ENCODE results near the gene NKTR. TPM values are rescaled to one million over a fixed set of nuclear protein-coding genes. Genes with fewer than 3 reads are reported as not detected.
A peak's percentile ranks its signal among the peaks of the same experiment; 100 is the strongest.

NKTR gene
- total and polyA plus RNA-seq, 9 of the 15 experiments (the other 6 are each of a cell fraction or from before 2014, with no cell fraction given) = 19.7 to 123 (median 92.6) TPM

DNA sequence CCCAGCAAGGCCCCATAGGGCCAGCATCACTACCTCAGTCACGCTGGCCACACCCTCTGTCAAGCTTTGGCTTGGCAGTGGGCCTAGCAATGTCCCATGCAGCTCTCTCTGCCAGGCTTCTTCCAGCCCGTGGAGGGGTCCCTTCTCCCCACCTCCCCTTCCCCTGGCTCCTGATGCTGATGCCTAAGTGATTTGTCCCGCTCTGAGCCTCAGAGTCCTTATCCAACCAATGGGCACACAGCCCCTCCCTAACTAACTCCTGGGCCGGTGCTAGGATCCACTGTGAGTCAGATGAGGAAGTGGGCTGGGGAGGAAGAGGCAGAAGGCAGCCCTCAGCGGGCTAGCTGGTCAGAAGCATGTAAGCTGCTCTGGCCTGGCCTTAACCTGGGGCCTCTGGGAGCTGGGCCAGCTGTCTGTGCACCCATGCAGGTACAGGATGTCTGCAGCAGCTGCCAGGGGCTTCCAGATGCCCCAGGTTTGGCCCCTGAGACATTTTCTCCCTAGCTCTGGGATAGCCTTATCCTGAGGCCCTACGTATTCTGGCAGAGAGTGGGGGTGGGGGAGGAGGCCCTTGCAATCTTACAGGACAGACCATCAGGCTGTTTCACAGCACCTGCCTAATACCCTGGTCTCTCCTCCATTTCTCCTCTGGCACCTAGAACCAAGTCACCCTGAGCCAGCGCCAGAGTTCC, 52.3 kb downstream of the NKTR start (continued):
- TF ChIP-seq, protein P1, sequence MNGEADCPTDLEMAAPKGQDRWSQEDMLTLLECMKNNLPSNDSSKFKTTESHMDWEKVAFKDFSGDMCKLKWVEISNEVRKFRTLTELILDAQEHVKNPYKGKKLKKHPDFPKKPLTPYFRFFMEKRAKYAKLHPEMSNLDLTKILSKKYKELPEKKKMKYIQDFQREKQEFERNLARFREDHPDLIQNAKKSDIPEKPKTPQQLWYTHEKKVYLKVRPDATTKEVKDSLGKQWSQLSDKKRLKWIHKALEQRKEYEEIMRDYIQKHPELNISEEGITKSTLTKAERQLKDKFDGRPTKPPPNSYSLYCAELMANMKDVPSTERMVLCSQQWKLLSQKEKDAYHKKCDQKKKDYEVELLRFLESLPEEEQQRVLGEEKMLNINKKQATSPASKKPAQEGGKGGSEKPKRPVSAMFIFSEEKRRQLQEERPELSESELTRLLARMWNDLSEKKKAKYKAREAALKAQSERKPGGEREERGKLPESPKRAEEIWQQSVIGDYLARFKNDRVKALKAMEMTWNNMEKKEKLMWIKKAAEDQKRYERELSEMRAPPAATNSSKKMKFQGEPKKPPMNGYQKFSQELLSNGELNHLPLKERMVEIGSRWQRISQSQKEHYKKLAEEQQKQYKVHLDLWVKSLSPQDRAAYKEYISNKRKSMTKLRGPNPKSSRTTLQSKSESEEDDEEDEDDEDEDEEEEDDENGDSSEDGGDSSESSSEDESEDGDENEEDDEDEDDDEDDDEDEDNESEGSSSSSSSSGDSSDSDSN (IDR thresholded peaks at IDR 0.05; ENCODE audit: borderline replicate concordance in 1 of 2, low read depth in 2 of 2, low read length in 2 of 2) = peak in 1 of 2 experiments; percentile 73; a peak in 1 of 4 replicates
- 0 out of 2 replicates have a peak, but pooled peaks have one; percentile 27 for TF ChIP-seq KLF1 (tag; IDR thresholded peaks at IDR 0.05)
- TF ChIP-seq SMARCE1 (IDR thresholded peaks at IDR 0.05) = peak; percentile 67; the same call in 1 of the 2 replicates
- peak; percentile 93 for TF ChIP-seq KDM5B (IDR thresholded peaks at IDR 0.05; ENCODE audit: insufficient replicate concordance, low read depth, low read length)
- TF ChIP-seq RCOR1 (IDR thresholded peaks at IDR 0.05; ENCODE audit: borderline replicate concordance in 1 of 2, low read depth in 2 of 2, low read length in 2 of 2) = peak in 1 of 2 experiments; percentile 64; a peak in 1 of 4 replicates
- TF ChIP-seq BRCA1 (IDR thresholded peaks at IDR 0.05) = no peak
- no peak for TF ChIP-seq BRCA1 (CRISPR knock-in tag; IDR thresholded peaks at IDR 0.05)
- TF ChIP-seq, protein P2, sequence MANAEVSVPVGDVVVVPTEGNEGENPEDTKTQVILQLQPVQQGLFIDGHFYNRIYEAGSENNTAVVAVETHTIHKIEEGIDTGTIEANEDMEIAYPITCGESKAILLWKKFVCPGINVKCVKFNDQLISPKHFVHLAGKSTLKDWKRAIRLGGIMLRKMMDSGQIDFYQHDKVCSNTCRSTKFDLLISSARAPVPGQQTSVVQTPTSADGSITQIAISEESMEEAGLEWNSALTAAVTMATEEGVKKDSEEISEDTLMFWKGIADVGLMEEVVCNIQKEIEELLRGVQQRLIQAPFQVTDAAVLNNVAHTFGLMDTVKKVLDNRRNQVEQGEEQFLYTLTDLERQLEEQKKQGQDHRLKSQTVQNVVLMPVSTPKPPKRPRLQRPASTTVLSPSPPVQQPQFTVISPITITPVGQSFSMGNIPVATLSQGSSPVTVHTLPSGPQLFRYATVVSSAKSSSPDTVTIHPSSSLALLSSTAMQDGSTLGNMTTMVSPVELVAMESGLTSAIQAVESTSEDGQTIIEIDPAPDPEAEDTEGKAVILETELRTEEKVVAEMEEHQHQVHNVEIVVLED (CRISPR knock-in tag; IDR thresholded peaks at IDR 0.05) = no peak
- peak; percentile 28; the same call in 1 of the 2 replicates for TF ChIP-seq ESRRA (IDR thresholded peaks at IDR 0.05; ENCODE audit: borderline replicate concordance, low read depth)
- peak; percentile 78 for TF ChIP-seq ELF2 (CRISPR knock-in tag; IDR thresholded peaks at IDR 0.05)
- TF ChIP-seq ILK (tag; IDR thresholded peaks at IDR 0.05; ENCODE audit: borderline replicate concordance, low read depth) = no peak
- no peak for TF ChIP-seq ZNF41 (CRISPR knock-in tag; conservative IDR thresholded peaks at IDR 0.05)
- peak; percentile 79 for TF ChIP-seq ELF1 (tag; IDR thresholded peaks at IDR 0.05)
- no peak for TF ChIP-seq ZNF175 (CRISPR knock-in tag; IDR thresholded peaks at IDR 0.05; ENCODE audit: low read depth)
- peak; percentile 39 to 62; a peak in 2 of 4 replicates for TF ChIP-seq NRF1 (conservative IDR thresholded peaks at IDR 0.05 in 1 of 2, IDR thresholded peaks at IDR 0.05 in 1 of 2)
- TF ChIP-seq, protein P3, sequence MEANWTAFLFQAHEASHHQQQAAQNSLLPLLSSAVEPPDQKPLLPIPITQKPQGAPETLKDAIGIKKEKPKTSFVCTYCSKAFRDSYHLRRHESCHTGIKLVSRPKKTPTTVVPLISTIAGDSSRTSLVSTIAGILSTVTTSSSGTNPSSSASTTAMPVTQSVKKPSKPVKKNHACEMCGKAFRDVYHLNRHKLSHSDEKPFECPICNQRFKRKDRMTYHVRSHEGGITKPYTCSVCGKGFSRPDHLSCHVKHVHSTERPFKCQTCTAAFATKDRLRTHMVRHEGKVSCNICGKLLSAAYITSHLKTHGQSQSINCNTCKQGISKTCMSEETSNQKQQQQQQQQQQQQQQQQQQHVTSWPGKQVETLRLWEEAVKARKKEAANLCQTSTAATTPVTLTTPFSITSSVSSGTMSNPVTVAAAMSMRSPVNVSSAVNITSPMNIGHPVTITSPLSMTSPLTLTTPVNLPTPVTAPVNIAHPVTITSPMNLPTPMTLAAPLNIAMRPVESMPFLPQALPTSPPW (CRISPR knock-in tag; IDR thresholded peaks at IDR 0.05) = peak; percentile 92
- 0 out of 2 replicates have a peak, but pooled peaks have one; percentile 5 for TF ChIP-seq EGR1 (conservative IDR thresholded peaks at IDR 0.05)
- TF ChIP-seq ZNF551 (CRISPR knock-in tag; IDR thresholded peaks at IDR 0.05) = no peak
- no peak for TF ChIP-seq U2AF2 (optimal IDR thresholded peaks at IDR 0.05; ENCODE audit: low read depth, low read length)

Data from K562 (cell line).